Transverse colon (tissue), 4 donors: ENCODE data around the gene PLD4. TPM values are rescaled to one million over a fixed set of nuclear protein-coding genes. Genes with fewer than 3 reads are reported as not detected.
"Not testable (repeated sequence)": the region's sequence is repeated elsewhere in the genome, so short reads cannot be mapped to it uniquely, and the experiment has no call there.

Experiments used
- DNase-seq: peaks from one replicate; pipeline ENCODE4 v3.0.0-alpha.2; 2019
- H3K27ac ChIP-seq, 4 donors: fragments of 200-600 bp; sonication (generic); 2 replicates each; pipeline ENCODE4 v1.5.1; 2016 to 2018; ENCODE audit warnings: inconsistent platforms in 4 of 4
- H3K27me3 ChIP-seq: fragments of 200-600 bp; sonication (generic); 2 replicates; pipeline ENCODE4 v1.5.1; 2017; ENCODE audit warnings: inconsistent platforms
- H3K36me3 ChIP-seq, 4 donors: fragments of 200-600 bp; sonication (generic); 2 replicates each; pipeline ENCODE4 v1.5.1; 2017 to 2019; ENCODE audit warnings: inconsistent platforms in 4 of 4
- H3K4me1 ChIP-seq, 4 donors: fragments of 200-600 bp; sonication (generic); 2 replicates each; pipeline ENCODE4 v1.5.1; 2017 to 2020; ENCODE audit warnings: inconsistent platforms in 4 of 4
- H3K4me3 ChIP-seq, 4 donors: fragments of 200-600 bp; sonication (generic); 1 replicate in 1 of 4; 2 replicates in 3 of 4; pipeline versions ENCODE4 v1.5.1 to v1.6.1; 2017 to 2019; ENCODE audit warnings: inconsistent platforms in 4 of 4
- H3K9me3 ChIP-seq, 2 donors: fragments of 200-600 bp; sonication (generic); 2 replicates each; pipeline ENCODE4 v1.5.1; 2017 to 2019; ENCODE audit warnings: inconsistent platforms in 2 of 2
- EP300 ChIP-seq: sonication (generic); formaldehyde crosslinking; IDR thresholded peaks from one replicate; pipeline ENCODE4 v1.6.1; 2017; ENCODE audit warnings: antibody characterized with exemption, low read depth
- POLR2A ChIP-seq: fragments of 450-650 bp; IDR thresholded peaks from one replicate; pipeline ENCODE4 v1.6.1; 2016; ENCODE audit warnings: antibody characterized with exemption, mild to moderate bottlenecking, moderate library complexity
- POLR2AphosphoS5 ChIP-seq, 3 donors: sonication (generic); formaldehyde crosslinking; IDR thresholded peaks; one replicate each; pipeline ENCODE4 v1.6.1; 2016; ENCODE audit warnings: antibody characterized with exemption in 3 of 3
- WGBS, 2 donors: methylation state at CpG; one replicate each; pipeline ENCODE4 v1.1.5; 2018; ENCODE audit warnings: low coverage in 1 of 2; 5-methylcytosine and 5-hydroxymethylcytosine counted together
- in situ Hi-C, 4 donors: fragments of 200-750 bp; cut with MboI; loops; one replicate each; pipeline versions ENCODE4 v1.15.0 to v1.15.1; 2017; ENCODE audit warnings: low sequenced_read_pairs in 3 of 4, low pct_ligation_motif_present in 1 of 4, low pct_unique_long_range_greater_than_20kb in 1 of 4
- intact Hi-C: fragments of 100-400 bp; cut with DNase I; formaldehyde crosslinking; loops from one replicate; pipeline ENCODE4 v1.15.1; 2023; ENCODE audit warnings: low total_unique reads
- total RNA-seq, 4 donors: library from RNA; depleted of rRNA; stranded (reverse); fragments of >200 nt; gene quantifications; one replicate each; pipeline ENCODE4 v1.1.0, GENCODE V29; 2016
- TF ChIP-seq, protein P1 (sequence below), 5 experiments: fragments of 200-600 bp in 3 of 5; fragments of 450-650 bp in 2 of 5; sonication (generic) in 3 of 5; IDR thresholded peaks; 1 replicate in 2 of 5; 2 replicates in 3 of 5; pipeline ENCODE4 v1.5.1; 2016 to 2017; ENCODE audit warnings: antibody characterized with exemption in 5 of 5, inconsistent platforms in 3 of 5, mild to moderate bottlenecking in 2 of 5, moderate library complexity in 1 of 5

Gene PLD4
- total RNA-seq, 4 donors from 2014 or later, result 1.1 TPM; not detected in 2

DNA sequence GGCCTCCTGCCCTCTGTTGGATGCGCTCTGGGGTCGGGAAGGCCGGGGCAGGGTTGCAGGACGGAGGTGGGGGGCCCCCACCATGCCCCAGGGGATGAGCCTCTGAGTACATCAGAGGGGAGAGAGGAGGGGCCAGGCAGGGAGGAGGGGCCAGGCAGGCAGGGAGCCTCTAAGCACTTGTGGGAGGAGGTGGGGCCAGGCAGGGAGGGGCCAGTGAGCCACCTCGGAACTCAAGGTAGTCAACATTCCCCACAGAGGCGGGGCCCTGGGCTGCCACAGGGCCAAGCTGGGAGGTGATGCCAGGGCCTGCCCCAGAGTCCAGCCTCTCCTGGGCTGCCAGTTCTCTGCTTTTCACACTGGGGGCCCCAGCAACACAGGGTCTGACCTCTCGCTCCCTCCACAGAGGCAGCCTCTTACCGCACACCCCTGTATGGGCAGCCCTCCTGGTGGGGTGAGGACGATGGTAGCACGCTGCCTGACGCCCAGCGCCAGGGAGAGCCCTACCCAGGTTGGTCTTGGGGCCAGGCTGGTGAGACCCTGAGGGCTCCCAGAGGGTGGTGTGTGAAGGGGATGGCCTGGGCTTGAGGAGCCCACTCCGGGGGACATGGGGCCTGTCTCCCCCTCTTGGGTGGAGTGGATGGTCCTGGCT is 42.2 kb upstream of the PLD4 start:
- WGBS, 2 donors, result 79% methylated on average over 13 of the region's 13 CpGs; no CpG with 5 or more reads in 1 of the 2 donors
- peaks cover 0 to 25% (median 0%) of the 10 kb centered on the region in 4 donors for H3K36me3 ChIP-seq
- H3K27ac ChIP-seq, result peak overlapping the region in 2 of 4 donors; percentile 34 to 44
- in situ Hi-C loops (no loop called here), intact Hi-C loops (loop anchor here (10.0 kb wide), 1 partner anchor 1002 kb away; no protein-coding TSS in a partner anchor)
- DNase-seq, result peak; percentile 83
- H3K9me3 ChIP-seq, result no peaks in the 10 kb centered on the region
- no peak overlapping the region for H3K4me3 ChIP-seq
- TF ChIP-seq EP300 (no peak), POLR2A (no peak), POLR2AphosphoS5 (IDR thresholded peaks at IDR 0.05) (no peak)
- TF ChIP-seq, protein P1, sequence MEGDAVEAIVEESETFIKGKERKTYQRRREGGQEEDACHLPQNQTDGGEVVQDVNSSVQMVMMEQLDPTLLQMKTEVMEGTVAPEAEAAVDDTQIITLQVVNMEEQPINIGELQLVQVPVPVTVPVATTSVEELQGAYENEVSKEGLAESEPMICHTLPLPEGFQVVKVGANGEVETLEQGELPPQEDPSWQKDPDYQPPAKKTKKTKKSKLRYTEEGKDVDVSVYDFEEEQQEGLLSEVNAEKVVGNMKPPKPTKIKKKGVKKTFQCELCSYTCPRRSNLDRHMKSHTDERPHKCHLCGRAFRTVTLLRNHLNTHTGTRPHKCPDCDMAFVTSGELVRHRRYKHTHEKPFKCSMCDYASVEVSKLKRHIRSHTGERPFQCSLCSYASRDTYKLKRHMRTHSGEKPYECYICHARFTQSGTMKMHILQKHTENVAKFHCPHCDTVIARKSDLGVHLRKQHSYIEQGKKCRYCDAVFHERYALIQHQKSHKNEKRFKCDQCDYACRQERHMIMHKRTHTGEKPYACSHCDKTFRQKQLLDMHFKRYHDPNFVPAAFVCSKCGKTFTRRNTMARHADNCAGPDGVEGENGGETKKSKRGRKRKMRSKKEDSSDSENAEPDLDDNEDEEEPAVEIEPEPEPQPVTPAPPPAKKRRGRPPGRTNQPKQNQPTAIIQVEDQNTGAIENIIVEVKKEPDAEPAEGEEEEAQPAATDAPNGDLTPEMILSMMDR (IDR thresholded peaks at IDR 0.05), result no peak
- H3K27me3 ChIP-seq, result no peaks in the 10 kb centered on the region
- H3K4me1 ChIP-seq, result peaks cover 0 to 4% (median 1%) of the 10 kb centered on the region in 4 donors

DNA sequence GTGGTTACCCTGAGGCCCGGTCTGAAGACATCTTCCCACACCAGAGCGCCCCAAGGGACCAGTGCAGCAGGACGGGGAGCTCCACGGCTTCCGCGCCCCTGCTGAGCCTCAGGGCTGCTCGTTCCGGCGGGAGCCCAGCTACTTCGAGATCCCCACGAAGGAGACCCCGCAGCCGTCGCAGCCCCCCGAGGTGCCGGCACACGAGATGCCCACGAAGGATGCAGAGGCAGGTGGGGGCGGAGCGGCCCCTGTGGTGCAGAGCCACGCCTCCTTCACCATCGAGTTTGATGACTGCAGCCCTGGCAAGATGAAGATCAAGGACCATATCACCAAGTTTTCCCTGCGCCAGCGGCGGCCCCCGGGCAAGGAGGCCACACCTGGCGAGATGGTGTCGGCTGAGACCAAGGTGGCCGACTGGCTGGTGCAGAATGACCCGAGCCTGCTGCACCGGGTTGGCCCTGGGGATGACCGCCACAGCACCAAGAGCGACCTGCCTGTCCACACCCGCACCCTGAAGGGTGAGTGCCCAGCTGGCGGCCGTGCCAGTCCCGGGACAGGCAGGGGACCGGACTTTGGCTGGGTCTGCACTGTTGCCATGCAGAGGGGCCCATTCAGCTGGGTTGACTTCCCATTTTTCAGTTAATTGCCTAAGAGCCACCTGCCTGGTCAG is 41.6 kb upstream of the PLD4 start:
- TF ChIP-seq, protein P1 (IDR thresholded peaks at IDR 0.05), result no peak
- Histone ChIP-seq H3K27ac (peak overlapping the region in 1 of 4 donors; percentile 44), H3K4me1 (peaks cover 0 to 4% (median 1%) of the 10 kb centered on the region in 4 donors), H3K36me3 (peaks cover 0 to 30% (median 0%) of the 10 kb centered on the region in 4 donors), H3K4me3 (no peak overlapping the region), H3K27me3 (no peaks in the 10 kb centered on the region), H3K9me3 (no peaks in the 10 kb centered on the region)
- in situ Hi-C loops (no loop called here), intact Hi-C loops (loop anchor here (10.0 kb wide), 1 partner anchor 1002 kb away; no protein-coding TSS in a partner anchor)
- 86% methylated on average over 22 of the region's 38 CpGs; no CpG with 5 or more reads in 1 of the 2 donors for WGBS, 2 donors
- DNase-seq, result no peak

DNA sequence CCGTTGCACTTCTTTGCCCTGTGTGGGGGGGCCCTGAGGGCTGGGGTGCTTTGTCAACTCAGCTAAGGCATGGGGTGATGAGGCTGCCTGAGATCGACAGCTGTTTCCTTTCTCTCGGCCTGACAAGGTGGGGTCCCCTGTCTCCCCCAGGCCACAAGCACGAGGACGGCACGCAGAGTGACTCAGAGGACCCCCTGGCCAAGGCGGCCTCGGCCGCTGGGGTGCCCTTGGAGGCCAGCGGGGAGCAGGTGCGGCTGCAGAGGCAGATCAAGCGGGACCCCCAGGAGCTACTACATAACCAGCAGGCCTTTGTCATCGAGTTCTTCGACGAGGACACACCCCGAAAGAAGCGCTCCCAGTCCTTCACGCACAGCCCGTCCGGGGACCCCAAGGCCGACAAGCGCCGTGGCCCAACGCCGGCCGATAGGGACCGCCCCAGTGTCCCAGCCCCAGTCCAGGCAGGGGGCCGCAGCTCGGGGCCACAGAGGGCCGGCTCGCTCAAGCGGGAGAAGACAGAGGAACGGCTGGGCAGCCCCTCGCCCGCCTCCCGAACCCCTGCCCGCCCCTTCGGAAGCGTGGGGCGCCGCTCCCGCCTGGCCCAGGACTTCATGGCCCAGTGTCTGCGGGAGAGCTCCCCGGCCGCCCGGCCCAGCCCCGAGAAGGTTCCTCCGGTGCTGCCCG is 40.9 kb upstream of the PLD4 start:
- no peak overlapping the region for H3K27ac ChIP-seq
- TF ChIP-seq, protein P1 (IDR thresholded peaks at IDR 0.05), result no peak
- TF ChIP-seq EP300, result no peak
- TF ChIP-seq POLR2AphosphoS5 (IDR thresholded peaks at IDR 0.05), result no peak
- no peak for TF ChIP-seq POLR2A
- intact Hi-C loops (loop anchor here (10.0 kb wide), 1 partner anchor 1001 kb away; no protein-coding TSS in a partner anchor), in situ Hi-C loops (no loop called here)
- peaks cover 0 to 30% (median 0%) of the 10 kb centered on the region in 4 donors for H3K36me3 ChIP-seq
- no peak overlapping the region for H3K4me3 ChIP-seq
- H3K27me3 ChIP-seq, result no peaks in the 10 kb centered on the region
- WGBS, 2 donors, result 91% methylated on average over 37 of the region's 49 CpGs; no CpG with 5 or more reads in 1 of the 2 donors
- DNase-seq, result no peak
- H3K4me1 ChIP-seq, result peaks cover 0 to 4% (median 1%) of the 10 kb centered on the region in 4 donors
- no peaks in the 10 kb centered on the region for H3K9me3 ChIP-seq

DNA sequence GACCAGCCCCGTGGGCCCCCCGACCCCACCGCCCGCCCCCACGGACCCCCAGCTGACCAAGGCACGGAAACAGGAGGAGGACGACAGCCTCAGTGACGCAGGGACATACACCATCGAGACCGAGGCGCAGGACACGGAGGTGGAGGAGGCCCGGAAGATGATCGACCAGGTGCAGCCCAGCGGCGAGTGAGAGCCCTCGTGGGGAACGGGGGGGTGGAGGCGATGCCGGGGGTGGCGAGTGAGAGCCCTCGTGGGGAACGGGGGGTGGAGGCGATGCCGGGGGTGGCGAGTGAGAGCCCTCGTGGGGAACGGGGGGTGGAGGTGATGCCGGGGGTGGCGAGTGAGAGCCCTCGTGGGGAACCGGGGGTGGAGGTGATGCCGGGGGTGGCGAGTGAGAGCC is 40.3 kb upstream of the PLD4 start:
- DNase-seq, in situ Hi-C loops, H3K27ac ChIP-seq, H3K27me3 ChIP-seq, H3K9me3 ChIP-seq, H3K4me1 ChIP-seq, H3K4me3 ChIP-seq: not testable (repeated sequence)
- WGBS, 2 donors, result 91% methylated on average over 20 of the region's 34 CpGs; no CpG with 5 or more reads in 1 of the 2 donors
- H3K36me3 ChIP-seq, result peaks cover 0 to 30% (median 0%) of the 10 kb centered on the region in 4 donors
- intact Hi-C loops, result loop anchor here (10.0 kb wide), 1 partner anchor 1000 kb away; no protein-coding TSS in a partner anchor
